GM12878 (cell line): ENCODE results near the gene COLQ. TPM values are rescaled to one million over a fixed set of nuclear protein-coding genes. Genes with fewer than 3 reads are reported as not detected.

Experiments used
- ATAC-seq: fragments of 200-7000 bp; cut with Tn5 transposase; 3 replicates; pipeline ENCODE4 v1.9.1; 2020; ENCODE audit warnings: mild to moderate bottlenecking, moderate library complexity
- BruUV-seq: library from RNA; stranded (reverse); fragments of 400-500 nt; replicated peaks from 2 replicates; lab custom pipeline; 2021; lab: Mats Ljungman, UMichigan
- CTCF ChIA-PET: fragments of 300-600 bp; sonication (Branson Sonifier 250); formaldehyde crosslinking; extraction: SDS; loops from one replicate; lab custom pipeline; 2021; ENCODE audit warnings: inconsistent platforms; lab: Yijun Ruan, JAX
- POLR2A ChIA-PET: fragments of 350-600 bp; formaldehyde crosslinking; extraction: SDS; loops from one replicate; lab custom pipeline; 2021; ENCODE audit warnings: inconsistent platforms; lab: Charles Lee
- RAD21 ChIA-PET: fragments of 300-600 bp; sonication (Branson Sonifier 250); formaldehyde crosslinking; loops from one replicate; lab custom pipeline; 2023; ENCODE audit warnings: antibody characterized with exemption; ENCODE audit not compliant: unreplicated experiment; lab: Charles Lee
- SMC1A ChIA-PET: fragments of 300-600 bp; sonication (Branson Sonifier 250); formaldehyde crosslinking; loops from one replicate; lab custom pipeline; 2023; ENCODE audit not compliant: unreplicated experiment, uncharacterized antibody; lab: Charles Lee
- DNase-seq: peaks from one replicate; pipeline ENCODE4 v3.0.0-alpha.2; 2011; ENCODE audit warnings: low read depth, low spot score
- FAIRE-seq: peaks from 3 replicates; lab custom pipeline; 2011; peaks lifted over from hg19 to GRCh38; lab: Jason Lieb, UNC
- H2AFZ ChIP-seq: 2 replicates; pipeline ENCODE4 v1.6.0; 2011; ENCODE audit warnings: low read depth, low read length, control low read depth; ENCODE audit not compliant: control insufficient read depth
- H3K27ac ChIP-seq: 2 replicates; pipeline ENCODE4 v1.5.1; 2011; ENCODE audit warnings: control low read depth; ENCODE audit not compliant: control insufficient read depth, insufficient read depth
- H3K27me3 ChIP-seq, 2 experiments: replicated peaks in 1 of 2; 2 replicates each; pipeline versions ENCODE4 v1.6.0 to v1.6.1; 2011; ENCODE audit warnings: low read length in 1 of 2; ENCODE audit not compliant: control insufficient read depth in 2 of 2, insufficient read depth in 2 of 2
- H3K36me3 ChIP-seq, 2 experiments: 2 replicates each; pipeline ENCODE4 v1.5.1; 2011; ENCODE audit warnings: low read length in 1 of 2; ENCODE audit not compliant: control insufficient read depth in 2 of 2, insufficient read depth in 2 of 2
- H3K4me1 ChIP-seq: 2 replicates; pipeline ENCODE4 v1.6.1; 2011; ENCODE audit warnings: mild to moderate bottlenecking, low read length, moderate library complexity, mixed read lengths; ENCODE audit not compliant: control insufficient read depth, insufficient read depth
- H3K4me2 ChIP-seq: 2 replicates; pipeline ENCODE4 v1.6.0; 2011; ENCODE audit warnings: control low read depth; ENCODE audit not compliant: control insufficient read depth, insufficient read depth
- H3K4me3 ChIP-seq: fragments of 200-600 bp; sonication (generic); 2 replicates; pipeline ENCODE4 v1.5.1; 2016
- H3K79me2 ChIP-seq: 2 replicates; pipeline ENCODE4 v1.6.0; 2011; ENCODE audit warnings: low read length; ENCODE audit not compliant: control insufficient read depth, insufficient read depth
- H3K9ac ChIP-seq: 2 replicates; pipeline ENCODE4 v1.8.0; 2011; ENCODE audit warnings: low read length, control low read depth, mixed read lengths; ENCODE audit not compliant: control insufficient read depth, insufficient read depth
- H3K9me3 ChIP-seq: replicated peaks from 3 replicates; pipeline ENCODE4 v1.5.1; 2011; ENCODE audit warnings: mild to moderate bottlenecking, low read length; ENCODE audit not compliant: control insufficient read depth, insufficient read depth
- H4K20me1 ChIP-seq: 2 replicates; pipeline ENCODE4 v1.6.0; 2011; ENCODE audit not compliant: control insufficient read depth, insufficient read depth
- BHLHE40 ChIP-seq, 2 experiments: fragments of 450-650 bp in 1 of 2; IDR thresholded peaks; 2 replicates each; pipeline ENCODE4 v1.6.1; 2011 to 2017; ENCODE audit warnings: low read depth in 2 of 2, borderline replicate concordance in 1 of 2, improper control_type of control experiment in 1 of 2, low read length in 1 of 2, mild to moderate bottlenecking in 1 of 2
- CBX3 ChIP-seq: fragments of 200-600 bp; sonication (generic); IDR thresholded peaks from 2 replicates; pipeline ENCODE4 v1.6.1; 2016; ENCODE audit warnings: low read depth, borderline replicate concordance
- MTA2 ChIP-seq: fragments of 450-650 bp; IDR thresholded peaks from 2 replicates; pipeline ENCODE4 v1.6.1; 2016; ENCODE audit warnings: low read depth, mild to moderate bottlenecking, moderate library complexity
- MYC ChIP-seq: IDR thresholded peaks from 2 replicates; pipeline ENCODE4 v1.6.1; 2011; ENCODE audit warnings: mild to moderate bottlenecking, low read length, moderate library complexity, inconsistent platforms; ENCODE audit not compliant: insufficient read depth, insufficient replicate concordance, insufficient read length, severe bottlenecking
- NBN ChIP-seq: fragments of 450-650 bp; IDR thresholded peaks from 2 replicates; pipeline ENCODE4 v1.6.1; 2016
- POU2F2 ChIP-seq: IDR thresholded peaks from 3 replicates; pipeline ENCODE4 v1.6.1; 2011; ENCODE audit warnings: low read depth, mild to moderate bottlenecking, low read length, borderline replicate concordance
- RAD51 ChIP-seq: fragments of 450-650 bp; IDR thresholded peaks from 2 replicates; pipeline ENCODE4 v1.6.1; 2016; ENCODE audit warnings: moderate library complexity, mild to moderate bottlenecking, inconsistent platforms
- RCOR1 ChIP-seq: conservative IDR thresholded peaks from 2 replicates; pipeline ENCODE4 v1.6.1; 2012; ENCODE audit warnings: low read depth, low read length, improper control_type of control experiment
- SMAD5 ChIP-seq: IDR thresholded peaks from 2 replicates; pipeline ENCODE4 v1.6.1; 2016; ENCODE audit warnings: antibody characterized with exemption, low read depth
- TBL1XR1 ChIP-seq: IDR thresholded peaks from 2 replicates; pipeline ENCODE4 v1.6.1; 2012; ENCODE audit warnings: low read depth, low read length, improper control_type of control experiment
- TCF7 ChIP-seq: IDR thresholded peaks from 2 replicates; pipeline ENCODE4 v1.6.1; 2014; ENCODE audit warnings: antibody characterized with exemption, borderline replicate concordance
- ZNF24 ChIP-seq: fragments of 450-650 bp; IDR thresholded peaks from 2 replicates; pipeline ENCODE4 v1.6.1; 2017; ENCODE audit warnings: antibody characterized with exemption, mild to moderate bottlenecking
- ZNF274 ChIP-seq: IDR thresholded peaks from one replicate; pipeline ENCODE4 v1.8.0; 2011; ENCODE audit not compliant: insufficient read length, insufficient read depth
- WGBS: methylation state at CpG from one replicate; pipeline ENCODE4 v1.1.6; 2016; ENCODE audit warnings: low lambda C conversion rate; ENCODE audit not compliant: insufficient replicate concordance, insufficient coverage; ENCODE audit errors: missing lambda C conversion rate; 5-methylcytosine and 5-hydroxymethylcytosine counted together
- in situ Hi-C: fragments of 300-500 bp; cut with MboI; formaldehyde crosslinking; loops from 9 replicates; pipeline ENCODE4 v1.14.3; 2018; ENCODE audit warnings: mixed read lengths
- intact Hi-C: fragments of 100-400 bp; cut with micrococcal nuclease; formaldehyde crosslinking; loops from one replicate; pipeline ENCODE4 v1.14.2; 2022; ENCODE audit not compliant: unreplicated experiment
- polyA plus RNA-seq, 11 experiments: library from polyadenylated mRNA; depleted of rRNA in 4 of 11; unstranded in 6 of 11; stranded (reverse) in 5 of 11; fragments of >200 nt; fragmentation: Nextera tagmentation in 4 of 11; fragmentation: Illumina TruSeq in 1 of 11; extraction: Ambion mirVana in 4 of 11; extraction: Trizol in 1 of 11; gene quantifications; 1 replicate in 1 of 11; 2 replicates in 10 of 11; pipeline versions ENCODE4 v1.2.1 to v1.2.3, GENCODE V29; 2011 to 2016; ENCODE audit warnings: inconsistent platforms in 2 of 11, missing spikeins in 2 of 11, low read depth in 1 of 11
- total RNA-seq, 4 experiments: library from RNA; depleted of rRNA in 3 of 4; stranded (reverse); fragments of >200 nt in 3 of 4; fragmentation: Illumina TruSeq in 1 of 4; extraction: Trizol in 1 of 4; gene quantifications; 2 replicates each; pipeline versions ENCODE4 v1.2.1 to v1.2.3, GENCODE V29; 2013 to 2021
- TF ChIP-seq, protein P1 (sequence below): IDR thresholded peaks from 2 replicates; pipeline ENCODE4 v1.6.1; 2011; ENCODE audit warnings: borderline replicate concordance, low read depth, mild to moderate bottlenecking, moderate library complexity, low read length; ENCODE audit not compliant: insufficient read depth, poor library complexity, severe bottlenecking
- TF ChIP-seq, protein P2 (sequence below): fragments of 450-650 bp; IDR thresholded peaks from 2 replicates; pipeline ENCODE4 v1.6.1; 2014; ENCODE audit warnings: mild to moderate bottlenecking

COLQ gene
- total and polyA plus RNA-seq, 10 of the 15 experiments (the other 5 are each of a cell fraction or from before 2014, with no cell fraction given) = 0.13 to 2.7 (median 0.70) TPM

DNA sequence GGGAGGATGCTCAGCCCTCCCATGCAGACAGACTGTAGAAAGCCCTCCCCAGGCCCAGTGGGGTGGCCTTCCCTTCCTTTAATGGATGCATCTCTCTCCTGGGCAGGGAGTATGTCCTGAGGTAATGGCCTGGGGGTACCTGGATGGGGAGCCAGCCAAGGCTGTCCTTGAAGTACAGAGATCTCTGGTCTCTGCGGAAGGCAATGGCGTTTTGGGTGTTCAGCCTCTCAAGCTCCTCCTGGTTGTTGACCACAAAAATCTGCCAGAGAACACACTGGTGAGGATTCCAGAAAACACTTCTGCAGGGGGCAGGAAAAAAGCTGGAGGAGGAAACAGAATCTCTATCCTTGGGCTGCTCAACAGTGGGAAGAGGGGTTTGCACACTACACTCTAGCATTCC, 65.2 kb downstream of the COLQ start:
- ChIA-PET CTCF (no interaction called here), SMC1A (no interaction called here), RAD21 (no interaction called here), POLR2A (interaction anchor here (1.7 kb wide), 1 partner anchor 12 kb away, joined by 5 read pairs; no protein-coding TSS in a partner anchor)
- no TSS peak for BruUV-seq
- Histone ChIP-seq H3K9ac (no peak overlapping the region), H4K20me1 (no peaks in the 10 kb centered on the region), H3K27ac (no peak overlapping the region), H3K36me3 (no peaks in the 10 kb centered on the region), H3K4me3 (no peak overlapping the region), H3K79me2 (no peaks in the 10 kb centered on the region), H3K4me1 (no peaks in the 10 kb centered on the region), H3K27me3 (no peaks in the 10 kb centered on the region), H2AFZ (no peak overlapping the region), H3K4me2 (no peak overlapping the region), H3K9me3 (no peaks in the 10 kb centered on the region)
- 93% methylated on average over 2 of the region's 2 CpGs for WGBS
- TF ChIP-seq, protein P1, sequence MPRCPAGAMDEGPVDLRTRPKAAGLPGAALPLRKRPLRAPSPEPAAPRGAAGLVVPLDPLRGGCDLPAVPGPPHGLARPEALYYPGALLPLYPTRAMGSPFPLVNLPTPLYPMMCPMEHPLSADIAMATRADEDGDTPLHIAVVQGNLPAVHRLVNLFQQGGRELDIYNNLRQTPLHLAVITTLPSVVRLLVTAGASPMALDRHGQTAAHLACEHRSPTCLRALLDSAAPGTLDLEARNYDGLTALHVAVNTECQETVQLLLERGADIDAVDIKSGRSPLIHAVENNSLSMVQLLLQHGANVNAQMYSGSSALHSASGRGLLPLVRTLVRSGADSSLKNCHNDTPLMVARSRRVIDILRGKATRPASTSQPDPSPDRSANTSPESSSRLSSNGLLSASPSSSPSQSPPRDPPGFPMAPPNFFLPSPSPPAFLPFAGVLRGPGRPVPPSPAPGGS = no peak
- DNase-seq (no peak), ATAC-seq (no peak), FAIRE-seq (no peak)
- intact Hi-C loops (no loop called here), in situ Hi-C loops (no loop called here)

DNA sequence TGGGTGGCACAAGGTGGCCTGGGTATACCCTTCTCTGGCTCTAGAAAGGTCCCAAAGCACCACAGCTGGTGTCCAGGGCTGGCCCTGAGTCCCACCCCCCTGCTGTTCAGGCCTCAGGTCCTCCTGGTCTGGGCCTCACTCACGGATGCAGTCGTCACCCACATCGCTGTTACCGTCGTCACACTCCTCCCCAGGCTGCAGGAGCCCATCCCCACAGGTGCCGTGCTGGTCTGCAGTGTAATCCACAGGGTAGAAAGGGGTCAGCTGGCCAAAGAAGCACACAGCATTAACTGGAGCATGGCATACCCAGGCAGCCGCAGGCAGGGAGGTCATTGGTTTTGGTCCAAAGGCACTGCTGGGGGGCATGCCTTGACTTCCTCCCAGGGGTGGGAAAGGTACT, 65.8 kb downstream of the COLQ start:
- intact Hi-C loops (no loop called here), in situ Hi-C loops (no loop called here)
- BruUV-seq = no TSS peak
- Histone ChIP-seq H4K20me1 (no peaks in the 10 kb centered on the region), H3K27ac (no peak overlapping the region), H3K9me3 (no peaks in the 10 kb centered on the region), H3K4me2 (no peak overlapping the region), H3K36me3 (no peaks in the 10 kb centered on the region), H3K4me3 (no peak overlapping the region), H3K4me1 (no peaks in the 10 kb centered on the region), H3K9ac (no peak overlapping the region), H2AFZ (no peak overlapping the region), H3K79me2 (no peaks in the 10 kb centered on the region), H3K27me3 (no peaks in the 10 kb centered on the region)
- RAD21 ChIA-PET = no interaction called here
- ATAC-seq (no peak), FAIRE-seq (no peak), DNase-seq (no peak)
- POLR2A ChIA-PET = interaction anchor here (1.7 kb wide), 1 partner anchor 13 kb away, joined by 5 read pairs; no protein-coding TSS in a partner anchor
- 67% methylated on average over 7 of the region's 7 CpGs for WGBS
- CTCF ChIA-PET = interaction anchor here (2.1 kb wide), 1 partner anchor 11 kb away, joined by 10 read pairs; no protein-coding TSS in a partner anchor
- SMC1A ChIA-PET = no interaction called here
- no peak for TF ChIP-seq MYC
- TF ChIP-seq, protein P2, sequence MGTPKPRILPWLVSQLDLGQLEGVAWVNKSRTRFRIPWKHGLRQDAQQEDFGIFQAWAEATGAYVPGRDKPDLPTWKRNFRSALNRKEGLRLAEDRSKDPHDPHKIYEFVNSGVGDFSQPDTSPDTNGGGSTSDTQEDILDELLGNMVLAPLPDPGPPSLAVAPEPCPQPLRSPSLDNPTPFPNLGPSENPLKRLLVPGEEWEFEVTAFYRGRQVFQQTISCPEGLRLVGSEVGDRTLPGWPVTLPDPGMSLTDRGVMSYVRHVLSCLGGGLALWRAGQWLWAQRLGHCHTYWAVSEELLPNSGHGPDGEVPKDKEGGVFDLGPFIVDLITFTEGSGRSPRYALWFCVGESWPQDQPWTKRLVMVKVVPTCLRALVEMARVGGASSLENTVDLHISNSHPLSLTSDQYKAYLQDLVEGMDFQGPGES = no peak
- TF ChIP-seq RCOR1 = no peak
- TF ChIP-seq MTA2 = no peak
- TF ChIP-seq ZNF24 = no peak
- TF ChIP-seq NBN = no peak
- TF ChIP-seq TCF7 = no peak
- no peak for TF ChIP-seq BHLHE40 (IDR thresholded peaks at IDR 0.05; ENCODE audit: borderline replicate concordance in 1 of 2, low read depth in 2 of 2, low read length in 1 of 2)
- no peak for TF ChIP-seq TBL1XR1
- TF ChIP-seq CBX3 = no peak
- no peak for TF ChIP-seq RAD51
- no peak for TF ChIP-seq SMAD5
- no peak for TF ChIP-seq ZNF274
- no peak for TF ChIP-seq POU2F2
